Measurements from ENCODE around the gene CORO1C.

GRCh38 chr12:108702595-108703320 is 28.6 kb downstream of the CORO1C start:
- TF ChIP-seq CTCF (conservative IDR thresholded peaks at IDR 0.05; ENCODE audit: low read depth, low read length) (no peak), EZH2 (IDR thresholded peaks at IDR 0.05; ENCODE audit: borderline replicate concordance, low read depth, low read length, poor library complexity, severe bottlenecking) (no peak)
